PC-9 (cell line): ENCODE data around the gene UBE2M.

ENCODE experiments used
- EZH2 ChIP-seq: fragments of 200-600 bp; sonication (generic); IDR thresholded peaks from 2 replicates; pipeline ENCODE4 v1.8.0; 2017; ENCODE audit warnings: antibody characterized with exemption, low read depth
- TF ChIP-seq, protein P1 (sequence below): fragments of 200-600 bp; sonication (generic); conservative IDR thresholded peaks from 2 replicates; pipeline ENCODE4 v1.6.1; 2017; ENCODE audit warnings: mixed run types, antibody characterized with exemption, mild to moderate bottlenecking, moderate library complexity

DNA sequence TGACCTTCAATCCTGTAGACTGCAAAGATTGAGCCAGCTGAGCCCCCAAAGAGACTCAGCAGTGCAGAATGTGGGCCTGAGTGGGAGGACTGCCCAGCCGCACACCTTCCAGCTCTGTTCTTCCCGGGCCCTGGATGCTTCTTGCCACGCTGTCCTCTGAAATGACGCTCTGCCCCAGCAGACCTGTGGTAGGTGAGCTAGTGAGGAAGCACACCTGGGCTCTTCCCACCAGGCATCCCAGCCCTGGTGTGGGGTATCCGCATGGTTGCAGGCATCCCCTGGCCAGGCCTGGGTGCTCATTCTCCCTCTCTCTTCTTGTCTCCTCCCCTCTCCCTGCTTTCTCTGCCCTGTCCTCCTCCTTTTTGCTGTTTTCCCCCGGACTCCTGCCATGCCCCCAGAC, 24.6 kb upstream of the UBE2M start:
- TF ChIP-seq, protein P1, sequence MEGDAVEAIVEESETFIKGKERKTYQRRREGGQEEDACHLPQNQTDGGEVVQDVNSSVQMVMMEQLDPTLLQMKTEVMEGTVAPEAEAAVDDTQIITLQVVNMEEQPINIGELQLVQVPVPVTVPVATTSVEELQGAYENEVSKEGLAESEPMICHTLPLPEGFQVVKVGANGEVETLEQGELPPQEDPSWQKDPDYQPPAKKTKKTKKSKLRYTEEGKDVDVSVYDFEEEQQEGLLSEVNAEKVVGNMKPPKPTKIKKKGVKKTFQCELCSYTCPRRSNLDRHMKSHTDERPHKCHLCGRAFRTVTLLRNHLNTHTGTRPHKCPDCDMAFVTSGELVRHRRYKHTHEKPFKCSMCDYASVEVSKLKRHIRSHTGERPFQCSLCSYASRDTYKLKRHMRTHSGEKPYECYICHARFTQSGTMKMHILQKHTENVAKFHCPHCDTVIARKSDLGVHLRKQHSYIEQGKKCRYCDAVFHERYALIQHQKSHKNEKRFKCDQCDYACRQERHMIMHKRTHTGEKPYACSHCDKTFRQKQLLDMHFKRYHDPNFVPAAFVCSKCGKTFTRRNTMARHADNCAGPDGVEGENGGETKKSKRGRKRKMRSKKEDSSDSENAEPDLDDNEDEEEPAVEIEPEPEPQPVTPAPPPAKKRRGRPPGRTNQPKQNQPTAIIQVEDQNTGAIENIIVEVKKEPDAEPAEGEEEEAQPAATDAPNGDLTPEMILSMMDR: no peak
- no peak for TF ChIP-seq EZH2
